ENCODE data around the gene XAGE3. TPM values are rescaled to one million over a fixed set of nuclear protein-coding genes. Genes with fewer than 3 reads are reported as not detected.

XAGE3 gene
- total and polyA plus RNA-seq, 10 donors, result not detected

GRCh38 chrX:52839137-52839536 lies 28.7 kb downstream of the XAGE3 start:
- Histone ChIP-seq H3K4me1 (no peaks in the 10 kb centered on the region), H3K9me3 (peaks cover 0 to 9% (median under 1%) of the 10 kb centered on the region in 8 donors), H3K27me3 (replicated peaks in 1 of 7) (peaks cover 0 to 4% (median 0%) of the 10 kb centered on the region in 7 donors), H3K27ac (no peak overlapping the region), H3K4me3 (no peak overlapping the region), H3K36me3 (no peaks in the 10 kb centered on the region)
- DNase-seq, result no peak
- 60 to 75% (median 65%) methylated on average over 2 of the region's 2 CpGs for WGBS, 5 donors
- TF ChIP-seq CTCF (IDR thresholded peaks at IDR 0.05 in 8 of 11, conservative IDR thresholded peaks at IDR 0.05 in 3 of 11) (no peak), POLR2AphosphoS5 (IDR thresholded peaks at IDR 0.05) (no peak), POLR2A (IDR thresholded peaks at IDR 0.05) (no peak)
- intact Hi-C loops (cut with DNase I; ENCODE audit: low total_unique reads), result no loop called here

- no peaks in the 10 kb centered on the region for H3K4me1 ChIP-seq
- WGBS, 5 donors, result 28 to 72% (median 66%) methylated on average over 2 to 3 of the region's 3 CpGs
- no peaks in the 10 kb centered on the region for H3K9me3 ChIP-seq
- no peak overlapping the region for H3K4me3 ChIP-seq
- H3K36me3 ChIP-seq, result no peaks in the 10 kb centered on the region
- TF ChIP-seq POLR2AphosphoS5 (IDR thresholded peaks at IDR 0.05) (no peak), POLR2A (IDR thresholded peaks at IDR 0.05) (no peak), CTCF (IDR thresholded peaks at IDR 0.05 in 8 of 11, conservative IDR thresholded peaks at IDR 0.05 in 3 of 11) (no peak)
- DNase-seq, result no peak
- H3K27me3 ChIP-seq (replicated peaks in 1 of 7), result peaks cover 0 to 11% (median 0%) of the 10 kb centered on the region in 7 donors
- no peak overlapping the region for H3K27ac ChIP-seq
- intact Hi-C loops (cut with DNase I; ENCODE audit: low total_unique reads), result no loop called here
Observed at GRCh38 chrX:52830551-52830950, 37.3 kb downstream of the XAGE3 start.

GRCh38 chrX:52824608-52825007 lies 43.3 kb downstream of the XAGE3 start:
- Histone ChIP-seq H3K27ac (no peak overlapping the region), H3K27me3 (replicated peaks in 1 of 7) (peaks cover 0 to 10% (median 0%) of the 10 kb centered on the region in 7 donors), H3K36me3 (no peaks in the 10 kb centered on the region), H3K4me1 (no peaks in the 10 kb centered on the region), H3K4me3 (no peak overlapping the region), H3K9me3 (no peaks in the 10 kb centered on the region)
- DNase-seq, result no peak
- TF ChIP-seq POLR2A (IDR thresholded peaks at IDR 0.05), result no peak
- no peak for TF ChIP-seq CTCF (IDR thresholded peaks at IDR 0.05 in 8 of 11, conservative IDR thresholded peaks at IDR 0.05 in 3 of 11)
- no peak for TF ChIP-seq POLR2AphosphoS5 (IDR thresholded peaks at IDR 0.05)
- intact Hi-C loops (cut with DNase I; ENCODE audit: low total_unique reads), result no loop called here
- 53 to 81% (median 65%) methylated on average over 2 of the region's 2 CpGs for WGBS, 5 donors

GRCh38 chrX:52821079-52821760 lies 46.7 kb downstream of the XAGE3 start:
- Histone ChIP-seq H3K27me3 (replicated peaks in 1 of 7) (peaks cover 0 to 15% (median 0%) of the 10 kb centered on the region in 7 donors), H3K4me3 (no peak overlapping the region), H3K4me1 (no peaks in the 10 kb centered on the region), H3K9me3 (no peaks in the 10 kb centered on the region), H3K27ac (no peak overlapping the region), H3K36me3 (no peaks in the 10 kb centered on the region)
- no peak for TF ChIP-seq CTCF (IDR thresholded peaks at IDR 0.05 in 8 of 11, conservative IDR thresholded peaks at IDR 0.05 in 3 of 11)
- no peak for TF ChIP-seq POLR2A (IDR thresholded peaks at IDR 0.05)
- no peak for TF ChIP-seq POLR2AphosphoS5 (IDR thresholded peaks at IDR 0.05)
- DNase-seq, result no peak
- intact Hi-C loops (cut with DNase I; ENCODE audit: low total_unique reads), result no loop called here
- 76 to 90% (median 83%) methylated on average over 11 of the region's 11 CpGs for WGBS, 5 donors

Measured in spleen (tissue), 11 donors.